Placental pericyte (primary cell): ENCODE measurements around the gene KRT5. TPM values are rescaled to one million over a fixed set of nuclear protein-coding genes. Genes with fewer than 3 reads are reported as not detected.

Experiments used
- total RNA-seq: library from RNA; depleted of rRNA; stranded (reverse); fragments of >200 nt; gene quantifications from 2 replicates; pipeline ENCODE4 v1.2.3, GENCODE V29; 2012

KRT5 gene
- total RNA-seq: 1.7 TPM in 1 of 2 replicates, not detected in the other

GRCh38 chr12:52519826-52520662, at the start of gene KRT5:
TSS of gene KRT5 (minus strand) at chr12:52520394. CDS start at chr12:52520296, 98 bp downstream.

DNA sequence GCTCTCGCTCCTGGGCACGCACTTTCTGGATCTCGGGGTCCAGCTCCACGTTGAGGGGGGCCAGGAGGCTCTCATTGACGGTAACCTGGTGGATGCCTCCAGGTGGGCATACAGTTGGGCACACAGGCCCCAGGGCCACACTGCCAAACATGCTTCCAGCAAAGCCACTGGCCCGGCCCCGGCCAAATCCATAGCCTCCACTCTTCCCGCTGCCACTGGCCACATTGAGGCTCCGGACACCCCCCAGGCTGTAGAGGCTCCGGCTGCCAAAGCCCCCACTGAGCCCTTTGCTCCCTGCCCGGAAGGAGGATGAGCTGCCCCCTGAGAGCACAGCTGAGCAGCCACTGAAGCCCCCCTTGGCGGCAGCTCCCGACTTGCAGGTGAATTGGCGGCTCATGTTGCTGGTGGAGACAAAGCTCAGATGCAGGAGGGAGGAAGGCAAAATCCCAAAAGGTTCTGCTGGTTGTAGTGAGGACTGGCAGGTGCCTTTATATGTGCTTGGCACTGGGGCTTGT, 32.5 kb upstream of the KRT5 start, which contains the start of gene KRT71:
KRT71 (minus strand) TSS at position 465 of the 515 bp plus-strand sequence; CDS start at position 397, 68 bp downstream.

DNA sequence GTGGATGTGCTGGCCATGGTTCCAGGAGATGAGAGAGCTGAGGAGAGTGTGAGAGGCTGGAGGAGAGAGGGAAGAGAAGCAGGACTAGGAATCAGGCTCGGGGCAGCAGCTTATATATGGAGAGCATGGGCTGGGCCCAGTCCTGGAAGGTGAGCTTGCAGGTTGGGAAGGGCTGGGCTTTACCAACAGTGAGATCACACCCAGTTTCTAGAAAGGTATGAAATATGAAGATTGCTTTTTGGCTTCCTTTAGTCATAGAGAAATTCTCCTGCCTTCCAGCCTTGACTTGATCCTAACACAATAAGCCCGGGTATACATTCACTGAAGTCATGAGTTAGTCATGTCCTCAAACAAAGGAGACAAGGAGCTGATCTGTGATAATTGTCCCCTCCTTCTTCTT, 27.0 kb downstream of the KRT5 start, which contains the start of gene KRT6A:
KRT6A (minus strand) TSS at position 86 of the 400 bp plus-strand sequence; CDS start at position 17, 69 bp downstream.

GRCh38 chr12:52473768-52474167, 46.4 kb downstream of the KRT5 start, which contains the start of gene KRT6C:
TSS of gene KRT6C (minus strand) at chr12:52473805. CDS start at chr12:52473737, 68 bp downstream.

Other genes with a start within 250 kb of the KRT5 start
- gene KRT86, start 245.7 kb downstream of the KRT5 start, total RNA-seq: under 0.01 TPM in 1 of 2 replicates, not detected in the other
- 0.14 TPM in 1 of 2 replicates, not detected in the other for gene KRT81, start 228.9 kb downstream of the KRT5 start, total RNA-seq
- gene KRT83, start 199.0 kb downstream of the KRT5 start, total RNA-seq: not detected in 2 replicates
- not detected in 2 replicates for gene KRT85, start 152.9 kb downstream of the KRT5 start, total RNA-seq
- gene KRT84, start 134.7 kb downstream of the KRT5 start, total RNA-seq: not detected in 2 replicates
- not detected in 2 replicates for gene KRT82, start 114.1 kb downstream of the KRT5 start, total RNA-seq
- not detected in 2 replicates for gene KRT75, start 86.0 kb downstream of the KRT5 start, total RNA-seq
- 0.29 TPM in 1 of 2 replicates, not detected in the other for gene KRT6B, start 68.2 kb downstream of the KRT5 start, total RNA-seq
- not detected in 2 replicates for gene KRT6C, start 46.6 kb downstream of the KRT5 start, total RNA-seq
- 25.6 TPM in 1 of 2 replicates, not detected in the other for gene KRT6A, start 27.1 kb downstream of the KRT5 start, total RNA-seq
- not detected in 2 replicates for gene KRT71, start 32.8 kb upstream of the KRT5 start, total RNA-seq
- gene KRT74, start 53.4 kb upstream of the KRT5 start, total RNA-seq: not detected in 2 replicates
- gene KRT72, start 81.1 kb upstream of the KRT5 start, total RNA-seq: not detected in 2 replicates
- gene KRT73, start 98.2 kb upstream of the KRT5 start, total RNA-seq: not detected in 2 replicates
- gene KRT2, start 131.8 kb upstream of the KRT5 start, total RNA-seq: not detected in 2 replicates
- not detected in 2 replicates for gene KRT1, start 160.0 kb upstream of the KRT5 start, total RNA-seq
- not detected in 2 replicates for gene KRT77, start 183.1 kb upstream of the KRT5 start, total RNA-seq